A549 (cell line): ENCODE data around the gene ARHGDIG.

Experiments used
- CTCF ChIP-seq: fragments of >200 bp; sonication (Bioruptor Twin); formaldehyde crosslinking; IDR thresholded peaks from 3 replicates; pipeline ENCODE4 v1.5.1; 2016
- EP300 ChIP-seq, 2 experiments: fragments of >200 bp; sonication (Bioruptor Twin); formaldehyde crosslinking; IDR thresholded peaks; 2 replicates in 1 of 2; 3 replicates in 1 of 2; pipeline ENCODE4 v1.6.1; 2016 to 2017
- MAX ChIP-seq: IDR thresholded peaks from 2 replicates; pipeline ENCODE4 v1.6.1; 2012
- MAZ ChIP-seq: fragments of 150-350 bp; IDR thresholded peaks from 2 replicates; pipeline ENCODE4 v1.6.1; 2014; ENCODE audit warnings: antibody characterized with exemption, low read depth, low read length, borderline replicate concordance
- MYC ChIP-seq: IDR thresholded peaks from 2 replicates; pipeline ENCODE4 v1.6.1; 2012; ENCODE audit warnings: mild to moderate bottlenecking, inconsistent platforms, low read length, improper control_type of control experiment, borderline replicate concordance
- POLR2A ChIP-seq: IDR thresholded peaks from 2 replicates; pipeline ENCODE4 v1.6.1; 2012; ENCODE audit warnings: mild to moderate bottlenecking, low read length

- TF ChIP-seq POLR2A (no peak), CTCF (no peak), MYC (no peak), EP300 (IDR thresholded peaks at IDR 0.05) (no peak), MAX (no peak), MAZ (no peak)
Observed at GRCh38 chr16:253833-254232, 26.6 kb upstream of the ARHGDIG start.
